Mesendoderm (in vitro differentiated cells): ENCODE results near the gene SHISAL1.

ENCODE experiments used
- DNase-seq: peaks from one replicate; pipeline ENCODE4 v3.0.0; 2013
- H2AK5ac ChIP-seq: 2 replicates; pipeline ENCODE4 v1.6.1; 2013; ENCODE audit warnings: low read length, inconsistent platforms
- H2BK120ac ChIP-seq: 2 replicates; pipeline ENCODE4 v1.6.1; 2013; ENCODE audit warnings: low read depth, mild to moderate bottlenecking, low read length, moderate library complexity, mixed read lengths
- H2BK15ac ChIP-seq: replicated peaks from 2 replicates; pipeline ENCODE4 v1.6.1; 2013; ENCODE audit warnings: low read depth, mild to moderate bottlenecking, moderate library complexity
- H2BK5ac ChIP-seq: 2 replicates; pipeline ENCODE4 v1.6.1; 2013; ENCODE audit warnings: low read length, inconsistent platforms
- H3K18ac ChIP-seq: 2 replicates; pipeline ENCODE4 v1.6.1; 2013; ENCODE audit warnings: mild to moderate bottlenecking, low read length, mixed read lengths
- H3K23ac ChIP-seq: one replicate; pipeline ENCODE4 v1.6.1; 2013; ENCODE audit warnings: low read length
- H3K27ac ChIP-seq: 2 replicates; pipeline ENCODE4 v1.5.1; 2013; ENCODE audit warnings: low read depth, mild to moderate bottlenecking, inconsistent platforms, low read length, moderate library complexity
- H3K27me3 ChIP-seq: 2 replicates; pipeline ENCODE4 v1.6.1; 2013; ENCODE audit warnings: low read length, control low read depth, mild to moderate bottlenecking, inconsistent platforms; ENCODE audit not compliant: insufficient read depth, poor library complexity
- H3K36me3 ChIP-seq: 2 replicates; pipeline ENCODE4 v1.6.1; 2013; ENCODE audit warnings: low read length, inconsistent platforms; ENCODE audit not compliant: control insufficient read depth, insufficient read depth
- H3K4ac ChIP-seq: one replicate; pipeline ENCODE4 v1.6.1; 2013; ENCODE audit warnings: low read depth, mild to moderate bottlenecking, low read length, moderate library complexity
- H3K4me1 ChIP-seq: 2 replicates; pipeline ENCODE4 v1.6.1; 2013; ENCODE audit warnings: low read depth, low read length, inconsistent platforms; ENCODE audit not compliant: control insufficient read depth
- H3K4me2 ChIP-seq: 2 replicates; pipeline ENCODE4 v1.6.1; 2013; ENCODE audit warnings: low read length
- H3K4me3 ChIP-seq: 2 replicates; pipeline ENCODE4 v1.5.1; 2013; ENCODE audit warnings: mild to moderate bottlenecking, low read length
- H3K56ac ChIP-seq: one replicate; pipeline ENCODE4 v1.6.1; 2013; ENCODE audit warnings: low read length
- H3K79me1 ChIP-seq: 2 replicates; pipeline ENCODE4 v1.6.1; 2013; ENCODE audit warnings: low read length, inconsistent platforms
- H3K79me2 ChIP-seq: 2 replicates; pipeline ENCODE4 v1.6.1; 2013; ENCODE audit warnings: mild to moderate bottlenecking, low read length; ENCODE audit not compliant: control insufficient read depth, insufficient read depth
- H3K9ac ChIP-seq: 2 replicates; pipeline ENCODE4 v1.6.1; 2013; ENCODE audit warnings: low read length, inconsistent platforms
- H4K5ac ChIP-seq: one replicate; pipeline ENCODE4 v1.6.1; 2013; ENCODE audit warnings: low read length
- H4K8ac ChIP-seq: one replicate; pipeline ENCODE4 v1.6.1; 2013; ENCODE audit warnings: low read depth, mild to moderate bottlenecking, control low read depth, low read length, moderate library complexity
- WGBS: extraction: QIAGEN DNeasy Blood & Tissue Kit; methylation state at CpG from one replicate; pipeline ENCODE4 v1.1.7; 2013; ENCODE audit warnings: low lambda C conversion rate, missing lambda C conversion rate; ENCODE audit not compliant: insufficient coverage; ENCODE audit errors: extremely low coverage; 5-methylcytosine and 5-hydroxymethylcytosine counted together

Gene SHISAL1

DNA sequence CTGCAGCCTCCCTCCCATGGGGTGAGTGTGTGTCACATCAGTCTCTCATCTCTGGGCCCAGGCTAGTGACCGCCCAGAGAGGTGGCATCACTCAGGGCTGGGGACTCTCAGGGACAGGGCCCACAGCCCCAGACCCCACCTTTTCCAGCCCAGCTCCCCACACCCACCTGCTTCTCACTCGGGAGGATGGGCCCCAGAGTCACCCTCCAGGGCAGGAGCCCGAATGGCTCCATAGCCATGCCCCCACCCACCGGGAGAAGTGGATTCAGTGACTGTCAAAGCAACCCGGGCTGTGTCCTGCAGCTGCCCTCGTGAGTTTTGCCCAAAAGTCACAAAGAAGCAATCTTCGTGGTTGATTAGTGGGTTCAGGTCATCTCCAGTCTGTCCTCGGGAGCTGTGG lies 106.1 kb downstream of the SHISAL1 start:
- H2BK120ac ChIP-seq = no peak overlapping the region
- no peak overlapping the region for H3K4me2 ChIP-seq
- no peaks in the 10 kb centered on the region for H3K4me1 ChIP-seq
- no peaks in the 10 kb centered on the region for H3K36me3 ChIP-seq
- no peak overlapping the region for H2BK15ac ChIP-seq
- no peaks in the 10 kb centered on the region for H3K79me2 ChIP-seq
- no peak overlapping the region for H2BK5ac ChIP-seq
- H3K23ac ChIP-seq = no peak overlapping the region
- no peak overlapping the region for H3K4me3 ChIP-seq
- no peak overlapping the region for H3K56ac ChIP-seq
- H3K18ac ChIP-seq = no peak overlapping the region
- H3K4ac ChIP-seq = no peak overlapping the region
- H4K8ac ChIP-seq = no peak overlapping the region
- no peak overlapping the region for H3K27ac ChIP-seq
- DNase-seq = no peak
- H3K9ac ChIP-seq = no peak overlapping the region
- H3K27me3 ChIP-seq = no peaks in the 10 kb centered on the region
- no peak overlapping the region for H2AK5ac ChIP-seq
- no peak overlapping the region for H4K5ac ChIP-seq
- H3K79me1 ChIP-seq = no peaks in the 10 kb centered on the region
- no CpG with 5 or more reads among the region's 8 CpGs for WGBS

DNA sequence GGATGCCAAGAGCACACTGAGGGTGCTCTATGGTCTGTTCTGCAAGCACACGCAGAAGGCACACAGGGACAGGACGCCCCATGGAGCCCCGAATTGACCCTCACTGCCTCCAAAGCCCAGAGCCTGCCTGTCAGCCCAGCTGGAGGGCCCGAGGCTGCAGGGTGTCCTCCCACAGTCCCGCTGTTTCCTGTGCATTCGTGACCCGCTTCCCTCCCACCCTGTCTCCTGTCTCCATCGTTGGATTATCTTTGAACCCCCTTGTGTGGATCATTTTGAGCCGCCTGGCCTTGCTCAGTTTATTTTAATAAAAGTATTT lies 106.5 kb downstream of the SHISAL1 start:
- Histone ChIP-seq H3K27me3 (no peaks in the 10 kb centered on the region), H2BK120ac (no peak overlapping the region), H3K4me2 (no peak overlapping the region), H3K27ac (no peak overlapping the region), H3K4ac (no peak overlapping the region), H4K5ac (no peak overlapping the region), H3K79me2 (no peaks in the 10 kb centered on the region), H2BK15ac (no peak overlapping the region), H2BK5ac (no peak overlapping the region), H3K23ac (no peak overlapping the region), H3K4me3 (no peak overlapping the region), H3K4me1 (no peaks in the 10 kb centered on the region), H3K56ac (no peak overlapping the region), H3K36me3 (no peaks in the 10 kb centered on the region), H3K79me1 (no peaks in the 10 kb centered on the region), H3K18ac (no peak overlapping the region), H2AK5ac (no peak overlapping the region), H4K8ac (no peak overlapping the region), H3K9ac (no peak overlapping the region)
- WGBS = no CpG with 5 or more reads among the region's 9 CpGs
- no peak for DNase-seq

DNA sequence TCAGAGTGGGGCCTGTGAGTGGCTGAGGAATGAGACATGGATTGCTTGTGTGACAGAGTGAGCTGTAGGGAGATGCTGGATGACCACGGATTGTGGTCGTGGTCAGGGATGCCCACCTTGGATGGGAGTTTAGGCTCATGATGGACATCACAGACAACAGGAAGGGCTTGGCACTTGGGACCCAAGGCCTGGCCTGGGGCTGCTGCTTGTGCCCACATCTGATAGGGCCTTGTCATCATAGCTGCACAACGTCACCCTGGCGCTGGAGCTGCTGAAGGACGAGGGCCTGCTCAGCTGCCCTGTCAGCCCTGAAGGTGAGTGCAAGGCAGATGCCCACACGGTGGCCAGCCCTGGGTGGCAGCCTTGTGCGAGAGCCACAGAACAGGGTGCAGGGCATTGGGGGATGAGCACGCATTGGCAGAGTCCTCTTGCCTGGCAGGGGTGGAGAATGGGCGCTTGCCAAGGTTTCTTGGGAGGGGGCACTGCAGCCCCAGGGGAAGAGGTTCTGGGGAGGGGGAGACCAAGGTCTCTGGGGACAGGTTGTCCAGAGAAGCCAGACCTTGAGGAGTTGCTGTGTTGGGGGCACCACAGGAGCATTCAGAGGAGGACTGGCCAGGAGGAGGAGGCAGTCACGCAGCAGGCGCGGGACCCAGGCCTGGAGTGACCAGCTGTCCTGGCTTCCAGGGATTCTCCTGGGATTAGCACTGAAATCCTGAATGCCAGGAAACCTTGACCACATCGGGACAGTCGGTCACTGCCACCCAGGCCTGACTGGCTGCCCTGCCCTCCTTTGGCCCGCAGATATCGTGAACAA lies 107.0 kb downstream of the SHISAL1 start:
- Histone ChIP-seq H3K56ac (no peak overlapping the region), H3K4me2 (no peak overlapping the region), H3K4me3 (no peak overlapping the region), H4K8ac (no peak overlapping the region), H3K36me3 (no peaks in the 10 kb centered on the region), H3K4me1 (no peaks in the 10 kb centered on the region), H2BK5ac (no peak overlapping the region), H3K27ac (no peak overlapping the region), H2AK5ac (no peak overlapping the region), H3K27me3 (no peaks in the 10 kb centered on the region), H2BK120ac (no peak overlapping the region), H2BK15ac (no peak overlapping the region), H3K79me1 (no peaks in the 10 kb centered on the region), H3K18ac (no peak overlapping the region), H3K23ac (no peak overlapping the region), H4K5ac (no peak overlapping the region), H3K9ac (no peak overlapping the region), H3K4ac (no peak overlapping the region), H3K79me2 (no peaks in the 10 kb centered on the region)
- DNase-seq = no peak
- no CpG with 5 or more reads among the region's 16 CpGs for WGBS

DNA sequence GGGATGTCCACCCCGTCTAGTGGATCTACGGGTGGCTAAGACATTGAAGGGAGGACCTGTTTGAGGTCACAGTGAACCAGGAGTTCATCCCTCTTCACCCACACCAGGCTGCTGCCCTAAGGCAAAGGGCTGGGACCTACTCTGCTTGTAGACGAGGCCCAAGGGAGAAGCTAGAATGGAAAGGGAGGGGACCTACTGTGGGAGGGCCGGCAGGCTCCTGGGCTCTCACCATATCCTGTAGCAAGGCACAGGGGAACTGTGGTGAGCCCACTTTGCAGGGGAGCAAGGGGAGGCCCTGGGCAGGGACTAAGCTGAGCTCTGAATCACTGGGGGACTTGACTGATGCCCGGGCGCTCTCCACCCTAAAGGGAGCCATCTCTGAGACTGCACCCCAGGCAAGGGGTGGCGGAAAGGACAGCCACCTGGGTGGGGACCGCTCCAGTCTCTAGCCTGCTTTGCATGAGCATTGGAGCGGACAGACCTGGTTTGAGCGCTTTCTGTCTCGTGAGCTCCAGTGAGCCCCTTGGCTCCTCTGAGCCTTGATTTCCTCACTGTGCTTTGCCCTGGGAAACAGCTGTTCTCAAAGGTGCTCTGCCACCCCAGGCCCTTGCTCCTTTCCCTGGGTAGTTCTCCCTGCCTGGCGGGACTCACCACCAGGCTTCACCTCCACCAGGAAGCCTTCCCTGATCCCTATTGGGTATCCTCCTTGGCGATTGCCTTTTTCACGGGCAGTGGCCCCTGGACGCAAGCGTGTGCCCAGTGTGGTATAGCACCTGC lies 107.8 kb downstream of the SHISAL1 start:
- Histone ChIP-seq H3K4ac (no peak overlapping the region), H3K9ac (no peak overlapping the region), H4K5ac (no peak overlapping the region), H4K8ac (no peak overlapping the region), H2BK120ac (no peak overlapping the region), H3K4me1 (no peaks in the 10 kb centered on the region), H3K27ac (no peak overlapping the region), H3K4me2 (no peak overlapping the region), H2BK15ac (no peak overlapping the region), H2BK5ac (no peak overlapping the region), H2AK5ac (no peak overlapping the region), H3K79me2 (no peaks in the 10 kb centered on the region), H3K56ac (no peak overlapping the region), H3K23ac (no peak overlapping the region), H3K4me3 (no peak overlapping the region), H3K79me1 (no peaks in the 10 kb centered on the region), H3K18ac (no peak overlapping the region), H3K27me3 (no peaks in the 10 kb centered on the region), H3K36me3 (no peaks in the 10 kb centered on the region)
- no peak for DNase-seq
- no CpG with 5 or more reads among the region's 16 CpGs for WGBS

DNA sequence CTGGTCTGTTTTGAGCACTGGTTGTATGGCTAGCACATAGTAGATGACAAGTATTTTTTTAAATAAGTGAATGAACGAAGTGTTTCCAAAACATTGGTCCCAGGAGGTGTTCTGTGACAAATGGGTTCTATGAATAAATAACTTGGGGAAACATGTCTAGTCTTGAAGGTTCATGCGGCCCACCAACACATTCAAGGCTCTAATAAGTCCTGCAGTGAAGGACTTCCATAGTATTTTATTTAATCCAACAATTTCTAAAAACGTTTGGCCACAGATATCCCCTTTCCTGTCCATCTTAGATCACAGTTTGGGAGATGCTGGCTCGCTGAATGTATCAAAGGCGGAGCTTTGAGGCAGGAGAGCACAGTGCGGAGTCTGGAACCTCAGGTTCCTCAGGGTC lies 109.5 kb downstream of the SHISAL1 start:
- no peaks in the 10 kb centered on the region for H3K27me3 ChIP-seq
- H3K27ac ChIP-seq = no peak overlapping the region
- H2BK5ac ChIP-seq = no peak overlapping the region
- H3K9ac ChIP-seq = no peak overlapping the region
- no peak overlapping the region for H3K23ac ChIP-seq
- no peak overlapping the region for H2BK15ac ChIP-seq
- no peak overlapping the region for H3K4me3 ChIP-seq
- no peaks in the 10 kb centered on the region for H3K79me1 ChIP-seq
- H3K18ac ChIP-seq = no peak overlapping the region
- H2BK120ac ChIP-seq = no peak overlapping the region
- H4K5ac ChIP-seq = no peak overlapping the region
- no peak overlapping the region for H4K8ac ChIP-seq
- H3K4ac ChIP-seq = no peak overlapping the region
- no CpG with 5 or more reads among the region's 6 CpGs for WGBS
- DNase-seq = no peak
- no peak overlapping the region for H3K56ac ChIP-seq
- no peaks in the 10 kb centered on the region for H3K79me2 ChIP-seq
- no peaks in the 10 kb centered on the region for H3K36me3 ChIP-seq
- no peaks in the 10 kb centered on the region for H3K4me1 ChIP-seq
- no peak overlapping the region for H3K4me2 ChIP-seq
- H2AK5ac ChIP-seq = no peak overlapping the region
